Fibroblast of mammary gland (primary cell): ENCODE results near the gene MED13.

Source experiments
- DNase-seq: peaks from one replicate; pipeline ENCODE4 v3.0.0-alpha.2; 2010; ENCODE audit warnings: low read depth
- H3K4me3 ChIP-seq: 2 replicates; pipeline ENCODE4 v1.5.1; 2011; ENCODE audit warnings: low read depth, mild to moderate bottlenecking, low read length, moderate library complexity; ENCODE audit not compliant: control insufficient read depth
- CTCF ChIP-seq: conservative IDR thresholded peaks from 2 replicates; pipeline ENCODE4 v1.5.1; 2011; ENCODE audit warnings: low read depth, low read length, inconsistent platforms; ENCODE audit not compliant: control insufficient read depth, insufficient read depth

MED13 gene

GRCh38 chr17:62067165-62068145 is 2.4 kb upstream of the MED13 start:
- DNase-seq = no peak
- no peak overlapping the region for H3K4me3 ChIP-seq
- no peak for TF ChIP-seq CTCF

GRCh38 chr17:62065611-62066468 is 762 bp upstream of the MED13 start:
- DNase-seq = peak; percentile 95
- peak; percentile 76 for TF ChIP-seq CTCF
- peak overlapping the region; percentile 93 for H3K4me3 ChIP-seq

- DNase-seq = peak; percentile 39
- no peak for TF ChIP-seq CTCF
- peak overlapping the region; percentile 62 for H3K4me3 ChIP-seq
These were observed 868 bp downstream of the MED13 start for GRCh38 chr17:62064029-62064790.

GRCh38 chr17:62062944-62063343 is 2.1 kb downstream of the MED13 start:
- no peak for DNase-seq
- H3K4me3 ChIP-seq = peak overlapping the region; percentile 27

GRCh38 chr17:62062302-62062701 is 2.8 kb downstream of the MED13 start:
- DNase-seq = peak; percentile 33
- no peak for TF ChIP-seq CTCF
- H3K4me3 ChIP-seq = peak overlapping the region; percentile 27

More at GRCh38 chr17:62062944-62063343, 2.1 kb downstream of the MED13 start:
- no peak for TF ChIP-seq CTCF

GRCh38 chr17:62059414-62059813 is 5.7 kb downstream of the MED13 start:
- H3K4me3 ChIP-seq = no peak overlapping the region
- no peak for DNase-seq
- TF ChIP-seq CTCF = no peak
